SK-N-SH (cell line): ENCODE data around the gene RIC8B.

ENCODE experiments used
- CHD2 ChIP-seq: fragments of 150-350 bp; IDR thresholded peaks from 2 replicates; pipeline ENCODE4 v1.6.1; 2018; ENCODE audit warnings: low read length; ENCODE audit not compliant: partially characterized antibody
- EP300 ChIP-seq, 2 experiments: IDR thresholded peaks; 2 replicates each; pipeline versions ENCODE4 v1.4.0 to v1.6.1; 2012; ENCODE audit warnings: borderline replicate concordance in 1 of 2, low read depth in 1 of 2, low read length in 1 of 2
- EZH2phosphoT487 ChIP-seq: fragments of 200-600 bp; sonication (generic); IDR thresholded peaks from 2 replicates; pipeline ENCODE4 v1.6.1; 2017; ENCODE audit warnings: low read depth, mixed run types, mild to moderate bottlenecking, antibody characterized with exemption, moderate library complexity, borderline replicate concordance
- JUND ChIP-seq: IDR thresholded peaks from 2 replicates; pipeline ENCODE4 v1.4.0; 2012
- POLR2AphosphoS5 ChIP-seq: IDR thresholded peaks from 2 replicates; pipeline ENCODE4 v1.6.1; 2012; ENCODE audit warnings: low read depth, low read length
- RXRA ChIP-seq: IDR thresholded peaks from 2 replicates; pipeline ENCODE4 v1.4.0; 2012; ENCODE audit warnings: low read depth, mild to moderate bottlenecking, borderline replicate concordance
- TAF1 ChIP-seq: IDR thresholded peaks from 2 replicates; pipeline ENCODE4 v1.6.1; 2012; ENCODE audit warnings: low read depth, mild to moderate bottlenecking, low read length, moderate library complexity, borderline replicate concordance
- TF ChIP-seq, protein P1 (sequence below): fragments of 200-600 bp; sonication (generic); IDR thresholded peaks from 2 replicates; pipeline ENCODE4 v1.6.1; 2017; ENCODE audit warnings: antibody characterized with exemption, mild to moderate bottlenecking, moderate library complexity

DNA sequence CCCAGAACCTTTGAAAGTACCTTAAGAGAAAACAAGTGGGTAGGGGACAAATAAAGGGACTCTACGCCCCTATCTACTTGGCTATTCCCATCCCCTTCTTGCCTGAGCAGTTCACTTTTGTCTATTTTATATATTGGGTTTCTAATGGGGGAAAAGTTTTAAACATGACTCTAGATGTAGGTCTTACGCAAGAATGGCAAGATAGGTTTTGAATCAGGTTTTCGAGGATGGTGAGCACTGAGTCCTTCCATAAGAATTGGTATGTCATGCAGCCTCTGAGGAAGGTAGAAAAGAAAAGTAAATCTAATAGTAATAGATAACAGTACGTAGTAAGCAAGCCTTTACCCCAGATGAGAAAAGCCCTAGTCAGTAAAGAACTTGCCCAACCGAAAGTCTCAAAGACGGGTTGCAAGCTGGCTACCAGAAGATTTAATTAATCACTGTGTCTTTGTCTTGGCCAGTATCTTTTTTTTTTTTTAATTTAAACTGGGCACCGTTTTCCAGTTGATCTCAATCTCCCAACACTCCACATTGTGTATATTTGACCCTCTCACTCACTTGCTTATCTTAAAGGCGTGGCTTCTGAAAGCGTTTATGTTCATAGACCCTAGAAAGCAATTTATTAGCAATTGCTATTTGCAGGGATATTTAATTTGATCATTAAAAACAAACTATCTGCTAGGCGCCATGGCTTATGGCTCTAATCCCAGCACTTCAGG lies 94.7 kb downstream of the RIC8B start:
- TF ChIP-seq, protein P1, sequence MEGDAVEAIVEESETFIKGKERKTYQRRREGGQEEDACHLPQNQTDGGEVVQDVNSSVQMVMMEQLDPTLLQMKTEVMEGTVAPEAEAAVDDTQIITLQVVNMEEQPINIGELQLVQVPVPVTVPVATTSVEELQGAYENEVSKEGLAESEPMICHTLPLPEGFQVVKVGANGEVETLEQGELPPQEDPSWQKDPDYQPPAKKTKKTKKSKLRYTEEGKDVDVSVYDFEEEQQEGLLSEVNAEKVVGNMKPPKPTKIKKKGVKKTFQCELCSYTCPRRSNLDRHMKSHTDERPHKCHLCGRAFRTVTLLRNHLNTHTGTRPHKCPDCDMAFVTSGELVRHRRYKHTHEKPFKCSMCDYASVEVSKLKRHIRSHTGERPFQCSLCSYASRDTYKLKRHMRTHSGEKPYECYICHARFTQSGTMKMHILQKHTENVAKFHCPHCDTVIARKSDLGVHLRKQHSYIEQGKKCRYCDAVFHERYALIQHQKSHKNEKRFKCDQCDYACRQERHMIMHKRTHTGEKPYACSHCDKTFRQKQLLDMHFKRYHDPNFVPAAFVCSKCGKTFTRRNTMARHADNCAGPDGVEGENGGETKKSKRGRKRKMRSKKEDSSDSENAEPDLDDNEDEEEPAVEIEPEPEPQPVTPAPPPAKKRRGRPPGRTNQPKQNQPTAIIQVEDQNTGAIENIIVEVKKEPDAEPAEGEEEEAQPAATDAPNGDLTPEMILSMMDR: no peak
- TF ChIP-seq TAF1 (no peak), JUND (no peak), RXRA (no peak), EP300 (IDR thresholded peaks at IDR 0.05; ENCODE audit: borderline replicate concordance in 1 of 2, low read depth in 1 of 2, low read length in 1 of 2) (no peak), CHD2 (no peak), POLR2AphosphoS5 (no peak), EZH2phosphoT487 (no peak)
